CD4-positive, alpha-beta T cell treated with Interleukin-1 beta for 1 hour (primary cell): Measurements from ENCODE around the gene DEPDC4.
"Not testable (repeated sequence)": the region's sequence is repeated elsewhere in the genome, so short reads cannot be mapped to it uniquely, and the experiment has no call there.

Source experiments
- DNase-seq, 2 donors: peaks; one replicate each; pipeline ENCODE4 v3.0.0-alpha.2; 2020 to 2022

The DEPDC4 gene

DNA sequence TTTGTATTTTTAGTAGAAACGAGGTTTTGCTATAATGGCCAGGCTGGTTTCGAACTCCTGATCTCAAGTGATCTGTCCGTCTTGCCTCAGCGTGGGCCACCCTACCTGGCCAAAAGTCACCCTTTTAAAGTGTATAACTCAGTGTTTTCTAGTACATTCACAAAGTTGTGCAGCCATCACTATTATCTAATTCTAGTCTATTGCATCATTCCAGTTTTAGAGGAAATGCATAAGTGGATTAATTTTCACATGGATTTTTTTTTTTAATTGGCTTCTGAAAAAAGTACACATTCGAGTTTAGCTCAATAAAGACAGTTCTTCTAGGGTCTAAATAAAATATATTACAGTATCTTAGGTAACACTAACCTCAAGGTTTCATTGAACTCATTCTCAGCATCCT, 3.7 kb downstream of the DEPDC4 start:
- no peak for DNase-seq

DNA sequence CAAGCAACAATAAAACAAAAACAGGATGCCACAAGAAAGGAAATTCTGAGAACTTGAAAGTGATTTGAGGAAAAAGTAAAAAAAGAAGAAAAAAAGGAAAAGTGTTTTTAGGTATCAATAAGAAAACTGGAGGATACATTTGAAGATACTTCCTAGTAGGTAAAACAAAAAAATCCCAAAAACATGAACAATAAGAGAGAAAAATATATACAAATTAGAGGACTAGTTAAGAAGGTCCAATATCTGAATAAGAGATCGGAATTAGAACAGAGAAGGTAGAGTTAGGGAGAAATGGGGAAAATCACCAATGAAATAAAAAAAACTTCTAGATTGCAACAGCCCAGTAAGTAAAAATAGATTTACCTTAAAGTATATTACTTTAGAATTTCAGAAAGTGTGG, 8.8 kb downstream of the DEPDC4 start:
- DNase-seq, result no peak

DNA sequence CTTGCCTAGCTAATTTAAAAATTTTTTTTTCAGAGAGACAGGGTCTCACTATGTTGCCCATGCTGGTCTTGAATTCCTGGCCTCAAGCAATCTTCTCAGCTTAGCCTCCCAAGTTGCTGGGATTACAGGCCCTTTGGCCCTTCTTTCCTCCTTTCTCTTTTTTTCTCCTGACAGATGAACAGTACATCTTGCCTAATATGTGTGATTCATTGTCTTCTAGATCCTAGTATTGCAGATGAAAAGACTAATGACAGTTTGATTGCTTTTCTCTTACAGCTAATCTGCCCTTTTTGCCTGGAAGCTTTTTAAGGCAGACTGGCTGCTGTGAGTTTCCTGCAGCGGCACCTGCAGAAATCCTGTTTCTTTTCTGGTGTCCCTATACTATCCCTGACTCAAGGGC, 12.0 kb downstream of the DEPDC4 start:
- DNase-seq, result no peak

DNA sequence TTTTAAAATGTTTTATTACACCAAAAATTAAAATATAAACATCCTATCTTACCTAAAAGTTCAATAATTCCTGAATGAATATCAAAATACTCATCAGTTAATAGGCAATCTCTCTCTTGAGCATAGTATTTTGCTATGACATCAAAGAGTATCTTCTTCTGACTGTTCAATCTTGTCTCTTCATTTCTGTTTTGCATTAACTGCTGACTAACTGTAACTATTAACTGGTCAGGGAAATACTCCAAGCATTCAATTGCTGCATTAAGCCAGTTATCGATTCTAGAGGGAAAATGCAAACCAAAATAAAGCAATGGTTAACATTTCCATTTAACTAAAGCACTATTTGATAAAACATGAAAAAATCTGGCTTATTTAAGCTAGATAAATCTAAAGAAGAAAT, 13.4 kb downstream of the DEPDC4 start:
- DNase-seq, result no peak

DNA sequence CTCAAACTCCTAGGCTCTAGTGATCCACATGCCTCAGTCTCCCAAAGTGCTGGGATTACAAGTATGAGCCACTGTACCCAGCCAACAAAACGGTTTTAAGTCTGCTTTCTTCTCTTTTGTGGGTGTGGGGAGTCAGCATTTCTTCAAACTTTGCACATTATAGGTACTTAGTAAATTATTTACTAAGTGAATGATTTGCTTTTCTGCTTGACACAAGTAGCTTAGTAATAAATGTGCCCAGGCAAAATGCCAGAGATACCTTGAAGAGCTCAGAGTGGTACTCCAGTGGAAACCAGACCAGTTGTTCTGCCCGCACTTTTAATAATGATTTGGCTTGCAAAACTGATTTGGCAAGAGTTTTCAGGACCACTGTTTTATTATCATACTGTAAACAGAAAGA, 15.0 kb downstream of the DEPDC4 start:
- DNase-seq, result no peak

DNA sequence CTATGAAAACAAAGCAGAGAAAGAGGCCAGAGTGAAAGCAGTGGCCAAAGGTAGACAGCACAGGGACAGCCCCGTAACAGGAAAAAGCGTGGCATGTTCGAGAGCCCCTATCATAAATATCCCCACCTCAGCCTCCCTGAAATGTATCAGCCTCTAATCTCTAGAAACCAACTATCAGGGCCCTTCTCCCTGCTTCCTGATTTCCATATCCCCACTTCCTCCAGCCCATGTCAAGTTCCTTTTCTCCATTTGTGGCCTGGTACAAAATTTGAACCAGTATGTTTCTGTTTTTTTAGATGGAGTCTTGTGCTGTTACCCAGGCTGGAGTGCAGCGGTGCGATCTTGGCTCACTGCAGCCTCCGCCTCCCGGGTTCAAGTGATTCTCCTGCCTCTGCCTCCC, 16.9 kb downstream of the DEPDC4 start:
- no peak for DNase-seq

DNA sequence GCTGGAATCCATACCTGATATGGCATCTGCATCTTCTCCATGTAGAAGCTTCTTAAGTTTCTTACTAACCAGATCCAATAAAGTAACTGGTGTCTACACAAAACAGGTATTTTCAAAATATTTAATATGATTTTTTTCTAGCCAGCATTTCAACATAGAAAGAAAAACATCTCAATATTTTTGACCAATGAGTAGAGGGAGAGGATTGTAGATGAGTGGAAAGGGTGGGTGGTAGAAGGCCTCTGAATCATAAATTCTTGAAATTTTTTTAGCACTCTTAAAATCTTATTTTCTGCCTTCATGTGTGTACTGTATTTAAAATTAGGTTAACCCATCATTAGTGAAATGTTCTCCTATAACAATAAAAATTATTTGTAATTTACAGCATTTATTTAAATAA, 18.0 kb downstream of the DEPDC4 start:
- DNase-seq, result no peak

DNA sequence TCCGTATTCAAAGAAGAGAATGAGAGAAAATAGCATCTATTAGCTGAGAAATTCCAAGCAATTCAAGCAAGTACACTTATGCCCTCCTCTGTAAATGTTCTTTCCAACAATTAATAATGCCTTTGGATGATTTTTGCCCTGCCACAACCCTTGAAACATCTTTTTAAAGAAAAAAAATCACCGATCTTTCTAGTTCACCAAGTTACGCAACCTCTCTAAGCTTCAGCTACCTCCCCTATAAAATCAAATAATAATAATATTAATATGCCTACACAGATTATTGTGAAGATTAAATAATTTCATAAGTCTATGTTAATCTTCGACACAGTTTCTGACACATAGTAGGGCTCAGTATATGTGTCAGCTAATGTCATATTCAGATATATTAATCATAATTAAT, 19.1 kb downstream of the DEPDC4 start:
- no peak for DNase-seq

DNA sequence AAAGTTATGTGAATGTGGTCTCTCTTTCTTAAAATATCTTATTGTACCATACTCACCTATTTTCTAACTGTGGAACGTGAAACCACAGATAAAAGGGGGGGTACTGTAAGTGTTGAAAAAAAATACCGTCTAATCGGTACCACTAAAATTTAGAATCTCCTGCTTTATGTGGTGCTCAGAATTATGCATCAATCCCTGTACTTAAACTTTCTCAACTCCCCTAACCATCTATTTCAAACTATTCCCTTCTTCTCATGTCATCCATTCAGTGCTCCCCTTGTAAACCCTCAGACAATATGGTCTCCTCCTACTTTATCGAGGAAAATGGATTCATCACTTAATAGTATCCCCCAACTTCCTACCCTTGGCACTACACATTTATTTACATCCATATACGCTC, 23.7 kb downstream of the DEPDC4 start:
- no peak for DNase-seq

DNA sequence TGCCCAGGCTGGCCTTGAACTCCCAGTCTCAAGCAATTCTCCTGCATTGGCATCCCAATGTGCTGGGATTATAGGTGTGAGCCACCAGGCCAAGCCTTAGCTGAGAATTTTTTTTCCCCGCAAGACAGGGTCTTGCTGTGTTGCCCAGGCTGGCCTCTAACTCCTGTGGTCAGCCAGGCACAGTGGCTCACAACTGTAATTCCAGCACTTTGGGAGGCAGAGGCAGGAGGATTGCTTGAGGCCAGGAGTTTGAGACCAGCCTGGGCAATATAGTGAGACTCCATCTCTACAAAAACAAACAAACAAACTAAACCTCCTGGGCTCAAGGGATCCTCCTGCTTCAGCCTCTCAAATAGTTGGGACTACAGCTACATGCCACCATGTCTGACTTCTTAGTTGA, 27.3 kb downstream of the DEPDC4 start:
- DNase-seq, result no peak

DNA sequence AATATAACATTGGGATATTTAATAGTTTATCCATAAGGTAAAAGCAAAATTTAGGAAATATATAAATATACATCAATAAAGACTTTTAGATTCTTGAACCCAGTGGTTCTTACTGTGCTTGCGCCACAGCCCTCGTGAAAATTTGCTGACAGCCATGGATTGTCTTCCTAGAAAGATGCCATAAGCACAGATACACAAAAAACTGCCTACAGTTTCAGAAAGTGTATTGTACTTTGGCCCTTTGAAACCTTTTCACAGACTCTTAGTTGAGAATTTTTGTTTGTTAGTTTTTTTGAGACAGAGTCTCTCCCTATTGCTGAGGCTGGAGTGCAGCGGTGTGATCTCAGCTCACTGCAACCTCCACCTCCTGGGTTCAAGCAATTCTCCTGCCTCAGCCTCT, 28.1 kb downstream of the DEPDC4 start:
- DNase-seq, result no peak

DNA sequence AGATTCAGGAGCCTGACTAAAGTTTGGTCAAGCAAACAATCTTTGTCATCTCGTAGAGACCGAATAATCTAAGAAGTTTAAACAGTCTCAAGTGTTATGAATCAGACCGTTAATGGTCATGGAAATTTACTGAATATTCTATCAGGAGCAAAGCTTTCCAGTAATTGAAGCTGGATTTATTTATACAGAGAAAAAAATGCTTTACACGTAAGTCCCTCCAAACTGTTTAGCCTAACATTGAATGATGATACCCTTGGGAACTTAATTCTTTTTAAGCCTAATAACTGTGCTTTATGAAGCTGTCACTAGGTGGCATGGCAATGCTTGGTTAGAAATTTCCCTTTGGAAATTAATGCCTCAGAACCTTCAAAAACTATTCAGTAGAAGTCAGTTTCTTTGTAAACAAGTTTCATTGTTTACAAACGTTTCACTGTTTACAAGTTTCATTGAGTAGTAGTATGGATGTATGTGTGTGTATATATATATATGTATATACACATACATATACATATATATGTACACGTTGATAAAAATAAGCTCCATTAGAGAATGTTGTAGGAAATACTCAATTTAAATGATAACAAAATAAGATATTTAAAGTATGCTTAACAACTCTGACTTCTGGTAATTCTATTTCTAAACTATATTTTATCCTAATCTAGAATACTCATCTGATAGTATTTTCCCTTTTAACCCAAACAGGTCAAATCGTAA, 32.1 kb downstream of the DEPDC4 start:
- DNase-seq, result peak in 1 of 2 donors; percentile 29

DNA sequence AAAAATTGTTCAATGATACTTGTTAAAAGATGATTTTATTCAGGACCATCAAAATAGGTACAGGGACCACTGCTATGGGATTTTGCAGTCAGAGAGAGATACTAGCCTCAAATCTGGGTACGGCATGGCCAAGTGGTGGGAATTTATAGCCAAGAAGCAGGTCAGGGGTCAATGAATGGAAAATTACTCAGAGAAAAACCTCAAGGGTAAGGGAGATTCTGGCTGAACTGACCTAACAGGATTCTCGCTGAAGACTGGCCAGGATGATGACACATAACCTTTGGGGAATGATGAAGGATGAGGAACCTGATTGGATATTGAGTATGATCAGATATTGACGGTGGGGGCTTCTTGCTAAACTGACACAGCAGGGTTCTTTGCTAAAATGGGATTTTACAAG, 32.7 kb downstream of the DEPDC4 start:
- no peak for DNase-seq

DNA sequence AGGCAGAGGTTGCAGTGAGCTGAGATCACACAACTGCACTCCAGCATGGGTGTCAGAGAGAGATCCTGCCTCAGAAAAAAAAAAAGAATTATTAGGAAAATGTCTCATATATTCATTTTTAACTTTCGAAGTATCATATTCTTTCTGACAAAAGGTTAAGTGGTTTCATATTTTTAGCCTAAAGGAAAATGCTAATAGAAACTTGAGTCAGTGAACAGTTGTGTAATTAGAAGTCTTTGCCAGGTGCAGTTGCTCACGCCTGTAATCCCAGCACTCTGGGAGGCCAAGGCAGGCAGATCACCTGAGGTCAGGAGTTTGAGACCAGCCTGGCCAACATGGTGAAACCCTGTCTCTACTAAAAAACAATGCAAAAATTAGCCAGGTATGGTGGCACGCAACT, 35.0 kb downstream of the DEPDC4 start:
- DNase-seq, result not testable (repeated sequence)

DNA sequence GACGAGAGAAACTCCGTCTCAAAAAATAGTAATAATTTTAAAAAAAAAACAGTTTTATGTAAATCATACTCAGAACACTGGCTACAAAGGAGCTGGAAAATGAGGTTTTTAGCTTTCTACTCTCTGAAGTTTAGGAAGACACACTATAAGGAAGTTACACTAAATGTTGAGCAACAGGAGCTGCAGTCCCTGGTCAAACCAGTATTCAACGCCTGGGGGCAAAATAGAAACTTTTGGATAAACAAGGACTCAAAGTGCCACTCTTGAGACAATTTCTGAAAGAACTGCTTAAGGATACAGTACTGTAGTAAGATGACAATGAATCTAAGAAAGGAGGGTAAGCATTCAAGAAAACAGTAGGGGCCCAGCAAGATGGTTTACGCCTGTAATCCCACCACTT, 37.0 kb downstream of the DEPDC4 start:
- no peak for DNase-seq

DNA sequence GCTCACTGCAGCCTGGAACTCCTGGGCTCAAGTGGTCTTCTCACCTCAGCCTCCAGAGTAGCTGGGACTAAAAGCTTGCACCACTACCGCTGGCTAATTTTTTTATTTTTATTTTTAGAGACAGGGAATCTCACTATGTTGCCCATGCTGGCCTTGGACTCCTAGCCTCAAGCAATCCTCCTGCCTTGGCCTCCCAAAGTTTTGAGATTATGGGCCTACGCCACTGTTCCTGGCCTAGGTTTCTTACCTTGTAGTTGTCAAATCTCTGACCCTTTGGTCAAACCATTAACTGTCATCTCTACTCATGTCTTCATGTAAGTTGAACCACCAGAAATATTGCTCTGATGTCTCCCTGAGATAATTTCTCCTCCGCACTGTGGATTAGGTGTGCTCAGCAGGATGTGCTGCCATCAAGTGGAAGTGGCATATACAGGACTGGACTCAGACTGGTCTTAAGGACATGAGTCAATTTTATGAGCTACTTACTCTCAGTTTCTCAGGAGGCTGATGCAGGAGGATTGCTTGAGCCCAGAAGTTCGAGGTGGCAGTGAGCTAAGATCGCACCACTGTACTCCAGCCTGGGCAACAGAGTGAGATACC, 37.7 kb downstream of the DEPDC4 start:
- DNase-seq, result no peak

DNA sequence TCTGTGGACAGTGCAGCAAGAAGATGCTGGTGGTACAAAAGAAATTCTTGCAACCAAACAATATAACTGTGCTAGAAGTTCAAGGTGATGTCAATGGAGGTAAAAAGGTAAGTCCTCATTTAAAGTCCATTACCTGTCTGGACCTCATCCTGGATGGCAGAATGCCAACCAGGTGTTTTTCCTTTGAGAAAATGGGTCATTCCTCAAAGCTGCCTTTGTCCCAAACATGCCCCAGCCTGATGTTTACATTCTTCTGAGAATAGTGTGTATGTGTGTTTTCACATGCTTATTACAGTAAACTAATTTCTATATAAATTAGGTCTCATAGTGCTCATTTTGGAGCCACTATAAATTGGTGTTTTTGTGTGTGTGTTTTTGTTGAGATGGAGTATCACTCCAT, 41.4 kb downstream of the DEPDC4 start:
- no peak for DNase-seq

DNA sequence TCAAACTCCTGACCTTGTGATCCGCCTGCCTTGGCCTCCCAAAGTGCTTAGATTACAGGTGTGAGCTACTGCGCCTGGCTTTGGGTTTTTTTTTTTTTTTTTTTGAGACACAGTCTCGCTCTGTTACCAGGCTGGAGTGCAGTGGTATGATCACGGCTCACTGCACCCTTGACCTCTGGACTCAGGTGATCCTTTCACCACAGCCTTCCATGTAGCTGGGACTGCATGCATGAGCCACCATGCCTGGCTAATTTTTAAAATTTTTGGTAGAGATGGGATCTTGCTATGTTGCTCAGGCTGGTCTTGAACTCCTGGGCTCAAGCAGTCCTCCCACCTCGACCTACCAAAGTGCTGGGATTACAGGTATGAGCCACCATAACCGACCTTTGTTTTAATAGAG, 44.7 kb downstream of the DEPDC4 start:
- DNase-seq, result not testable (repeated sequence)

DNA sequence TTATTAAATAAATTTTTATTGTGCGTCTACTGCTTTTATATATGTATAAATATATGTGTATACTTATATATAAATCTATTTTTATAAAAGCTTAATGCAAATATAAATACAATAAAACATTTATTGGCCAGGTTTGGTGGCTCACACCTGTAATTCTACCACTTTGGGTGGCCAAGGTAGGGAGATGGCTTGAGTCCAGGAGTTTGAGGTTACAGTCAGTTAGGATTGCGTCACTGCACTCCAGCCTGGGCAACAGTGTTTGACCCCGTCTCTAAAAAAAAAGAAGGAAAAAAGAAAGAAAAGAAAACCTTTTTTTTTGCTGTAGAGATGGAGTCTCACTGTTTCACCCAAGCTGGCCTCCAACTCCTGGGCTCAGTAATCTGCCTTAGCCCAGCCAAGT, 45.4 kb downstream of the DEPDC4 start:
- no peak for DNase-seq

DNA sequence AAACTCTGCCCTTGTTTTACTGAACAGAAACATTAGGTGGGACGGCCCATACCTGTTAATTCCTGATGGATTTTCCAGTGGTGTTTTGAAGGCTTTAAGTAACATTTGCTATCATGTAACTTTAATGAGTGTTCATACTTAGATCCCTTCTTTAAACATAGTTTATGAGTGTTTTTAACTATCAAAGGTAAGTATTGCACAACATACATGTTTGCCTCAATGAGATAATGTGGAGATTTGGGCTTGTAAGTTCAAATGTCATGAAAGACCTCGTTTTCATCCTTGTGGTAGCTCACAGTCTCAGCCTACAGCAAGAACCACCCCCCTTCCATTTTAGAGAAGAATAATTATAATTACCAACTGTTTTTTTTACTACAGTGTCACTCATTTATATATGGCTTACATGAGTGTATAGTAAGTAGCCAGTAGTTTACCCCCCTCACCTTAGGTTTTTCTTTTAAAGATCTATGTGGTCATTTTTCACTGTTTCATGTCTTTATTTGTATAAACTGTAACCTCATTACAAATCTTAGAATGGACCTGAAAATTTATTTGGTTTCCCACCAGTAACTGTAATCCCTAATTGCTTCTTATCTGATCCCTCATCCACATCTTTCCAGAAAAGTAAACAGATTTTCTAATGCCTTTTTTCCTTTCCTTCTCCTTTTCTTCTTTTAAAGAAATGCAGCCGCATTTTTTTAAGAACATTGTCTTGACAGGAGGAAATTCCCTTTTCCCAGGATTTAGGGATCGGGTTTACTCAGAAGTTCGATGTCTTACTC, 47.4 kb downstream of the DEPDC4 start:
- DNase-seq, result no peak

DNA sequence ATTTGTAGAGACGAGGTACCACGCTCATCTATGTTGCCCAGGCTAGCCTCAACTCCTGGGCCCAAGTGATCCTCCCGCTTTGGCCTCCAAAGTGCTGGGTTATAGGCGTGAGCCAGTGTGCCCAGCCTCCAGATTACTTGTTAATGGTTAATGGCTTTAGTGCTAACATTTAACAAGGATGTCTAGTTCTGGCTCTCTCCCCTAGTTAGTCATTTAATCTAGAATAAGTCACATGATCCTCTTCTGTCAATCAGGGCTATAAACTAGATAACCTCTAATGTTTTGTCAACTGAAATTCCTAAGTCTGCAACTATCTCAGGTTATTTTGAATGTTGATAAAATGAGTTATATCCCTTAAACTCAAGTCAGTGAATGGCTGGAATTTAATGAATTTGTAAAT, 50.5 kb downstream of the DEPDC4 start:
- no peak for DNase-seq

DNA sequence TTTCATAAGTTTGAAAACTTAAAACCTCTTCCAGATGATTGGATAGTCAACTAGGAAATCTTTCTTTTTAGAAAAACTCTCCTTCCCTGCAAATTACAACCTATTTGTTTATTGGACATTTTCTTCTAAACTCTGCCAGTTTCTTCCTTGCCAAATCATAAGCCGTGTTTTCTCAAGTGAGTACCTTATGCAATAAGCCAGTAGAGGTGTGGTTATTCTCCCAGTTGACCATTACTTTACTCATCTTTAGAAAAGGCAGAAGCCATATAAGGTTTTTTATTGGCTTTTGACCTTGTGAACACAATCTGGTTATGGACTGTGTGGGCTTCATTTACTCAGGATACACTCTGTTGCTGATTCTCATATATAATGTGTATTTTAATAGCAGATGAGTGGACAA, 51.7 kb downstream of the DEPDC4 start:
- no peak for DNase-seq

DNA sequence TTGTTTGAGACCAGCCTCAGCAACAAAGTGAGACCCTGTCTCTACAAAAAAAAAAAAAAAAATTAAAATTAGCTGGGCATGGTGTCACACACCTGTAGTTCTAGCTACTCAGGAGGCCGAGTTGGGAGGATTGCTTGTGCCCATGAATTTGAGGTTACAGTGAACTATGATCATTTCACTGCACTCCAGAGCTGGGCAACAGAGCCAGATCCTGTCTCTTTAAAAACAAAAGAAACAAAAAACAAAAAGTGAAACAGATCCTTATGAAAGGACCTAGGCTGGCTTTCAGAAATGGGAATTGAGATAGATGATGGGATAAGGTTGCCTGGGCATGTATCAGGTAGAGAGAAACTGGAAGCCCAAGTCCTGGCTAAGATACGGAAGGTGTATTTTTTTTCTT, 52.4 kb downstream of the DEPDC4 start:
- DNase-seq, result no peak
